Prostate gland (tissue), 2 donors: ENCODE measurements around the gene MFAP3L. TPM values are rescaled to one million over a fixed set of nuclear protein-coding genes. Genes with fewer than 3 reads are reported as not detected.

ENCODE experiments used
- DNase-seq: peaks from one replicate; pipeline ENCODE4 v3.0.0-alpha.2; 2019; ENCODE audit warnings: low spot score
- H3K27ac ChIP-seq, 2 donors: fragments of 200-600 bp; sonication (generic); 2 replicates each; pipeline ENCODE4 v1.5.1; 2017 to 2019
- H3K27me3 ChIP-seq: fragments of 200-600 bp; sonication (generic); replicated peaks from 2 replicates; pipeline ENCODE4 v1.5.1; 2019; ENCODE audit not compliant: insufficient read depth
- H3K36me3 ChIP-seq, 2 donors: fragments of 200-600 bp; sonication (generic); 1 replicate in 1 of 2; 2 replicates in 1 of 2; pipeline versions ENCODE4 v1.5.1 to v1.8.1; 2017 to 2019
- H3K4me1 ChIP-seq: fragments of 200-600 bp; sonication (generic); replicated peaks from 2 replicates; pipeline ENCODE4 v1.5.1; 2019
- H3K4me3 ChIP-seq, 2 donors: fragments of 200-600 bp; sonication (generic); 2 replicates each; pipeline ENCODE4 v1.5.1; 2017 to 2019
- H3K9me3 ChIP-seq: fragments of 200-600 bp; sonication (generic); 2 replicates; pipeline ENCODE4 v1.5.1; 2017
- CTCF ChIP-seq, 4 experiments: fragments of 200-600 bp in 2 of 4; fragments of 450-650 bp in 2 of 4; sonication (generic) in 2 of 4; IDR thresholded peaks; 1 replicate in 3 of 4; 2 replicates in 1 of 4; pipeline ENCODE4 v1.5.1; 2016 to 2019; ENCODE audit warnings: antibody characterized with exemption in 4 of 4, mild to moderate bottlenecking in 2 of 4, moderate library complexity in 2 of 4
- POLR2A ChIP-seq: fragments of 450-650 bp; IDR thresholded peaks from one replicate; pipeline ENCODE4 v1.6.1; 2016; ENCODE audit warnings: antibody characterized with exemption, mild to moderate bottlenecking
- POLR2AphosphoS5 ChIP-seq: sonication (generic); formaldehyde crosslinking; IDR thresholded peaks from one replicate; pipeline ENCODE4 v1.6.1; 2017; ENCODE audit warnings: antibody characterized with exemption
- WGBS: methylation state at CpG from one replicate; pipeline ENCODE4 v1.1.5; 2018; 5-methylcytosine and 5-hydroxymethylcytosine counted together
- intact Hi-C: fragments of 100-400 bp; cut with DNase I; formaldehyde crosslinking; loops from one replicate; pipeline ENCODE4 v1.14.2; 2022
- total RNA-seq, 2 donors: library from RNA; depleted of rRNA; stranded (reverse); fragments of >200 nt; gene quantifications; one replicate each; pipeline ENCODE4 v1.1.0, GENCODE V29; 2016

The MFAP3L gene
- total RNA-seq, 2 donors from 2014 or later, result 10.0 to 32.2 TPM

GRCh38 chr4:170027181-170027829 lies 1.1 kb upstream of the MFAP3L start:
- WGBS, result 4% methylated on average over 37 of the region's 37 CpGs
- Histone ChIP-seq H3K36me3 (no peaks in the 10 kb centered on the region), H3K4me3 (peak overlapping the region; percentile 77 to 89), H3K27ac (peak overlapping the region; percentile 80 to 87), H3K4me1 (no peaks in the 10 kb centered on the region), H3K27me3 (no peaks in the 10 kb centered on the region), H3K9me3 (no peaks in the 10 kb centered on the region)
- DNase-seq, result peak; percentile 90
- no peak for TF ChIP-seq CTCF (IDR thresholded peaks at IDR 0.05)
- TF ChIP-seq POLR2AphosphoS5, result peak; percentile 89
- peak; percentile 12 for TF ChIP-seq POLR2A
- intact Hi-C loops, result loop anchor here (10.0 kb wide), 1 partner anchor 403 kb away; the partner anchor contains the start of gene CLCN3

- DNase-seq, result peak; percentile 8
- Histone ChIP-seq H3K27me3 (no peaks in the 10 kb centered on the region), H3K36me3 (no peaks in the 10 kb centered on the region), H3K4me3 (peak overlapping the region; percentile 77 to 89), H3K27ac (peak overlapping the region; percentile 38 to 87), H3K4me1 (no peaks in the 10 kb centered on the region), H3K9me3 (no peaks in the 10 kb centered on the region)
- TF ChIP-seq CTCF (IDR thresholded peaks at IDR 0.05), result no peak
- no peak for TF ChIP-seq POLR2AphosphoS5
- no peak for TF ChIP-seq POLR2A
- intact Hi-C loops, result loop anchor here (10.0 kb wide), 1 partner anchor 401 kb away; the partner anchor contains the start of gene CLCN3
- WGBS, result 7% methylated on average over 53 of the region's 74 CpGs
These were observed 507 bp downstream of the MFAP3L start for GRCh38 chr4:170025523-170026252.

- no peaks in the 10 kb centered on the region for H3K36me3 ChIP-seq
- WGBS, result 86% methylated on average over 2 of the region's 2 CpGs
- no peaks in the 10 kb centered on the region for H3K27me3 ChIP-seq
- intact Hi-C loops, result loop anchor here (10.0 kb wide), 1 partner anchor 397 kb away; the partner anchor contains the start of gene CLCN3
- TF ChIP-seq CTCF (IDR thresholded peaks at IDR 0.05) (no peak), POLR2A (no peak)
- DNase-seq, result no peak
- no peaks in the 10 kb centered on the region for H3K9me3 ChIP-seq
- no peaks in the 10 kb centered on the region for H3K4me1 ChIP-seq
- no peak overlapping the region for H3K4me3 ChIP-seq
- no peak overlapping the region for H3K27ac ChIP-seq
These were observed 4.0 kb downstream of the MFAP3L start for GRCh38 chr4:170022211-170022610.

GRCh38 chr4:170017252-170017651 lies 8.9 kb downstream of the MFAP3L start:
- H3K4me3 ChIP-seq, result no peak overlapping the region
- H3K4me1 ChIP-seq, result no peaks in the 10 kb centered on the region
- WGBS, result 48% methylated on average over 3 of the region's 3 CpGs
- H3K27ac ChIP-seq, result no peak overlapping the region
- no peak for DNase-seq
- TF ChIP-seq POLR2A, result no peak
- no peak for TF ChIP-seq CTCF (IDR thresholded peaks at IDR 0.05)
- no peak for TF ChIP-seq POLR2AphosphoS5
- no peaks in the 10 kb centered on the region for H3K36me3 ChIP-seq
- intact Hi-C loops, result no loop called here
- no peaks in the 10 kb centered on the region for H3K27me3 ChIP-seq
- H3K9me3 ChIP-seq, result no peaks in the 10 kb centered on the region
